ENCODE measurements around the gene BICRA. TPM values are rescaled to one million over a fixed set of nuclear protein-coding genes. Genes with fewer than 3 reads are reported as not detected.
"Not testable (repeated sequence)": the region's sequence is repeated elsewhere in the genome, so short reads cannot be mapped to it uniquely, and the experiment has no call there.

Gene BICRA
- total RNA-seq, 1 donor from 2014 or later = 55.5 TPM

- Mint-ChIP-seq H3K4me1 (ENCODE audit: low read depth, unreplicated experiment) (no peaks in the 10 kb centered on the region), H3K36me3 (ENCODE audit: unreplicated experiment) (no peaks in the 10 kb centered on the region), H3K9me3 (ENCODE audit: unreplicated experiment) (peaks cover 6% of the 10 kb centered on the region), H3K27me3 (ENCODE audit: unreplicated experiment) (peaks cover 11% of the 10 kb centered on the region), H3K4me3 (ENCODE audit: unreplicated experiment) (peak overlapping the region; percentile 46), H3K27ac (ENCODE audit: unreplicated experiment) (no peak overlapping the region)
- TF ChIP-seq CTCF (IDR thresholded peaks at IDR 0.05; ENCODE audit: partially characterized antibody, unreplicated experiment) = no peak
- DNase-seq = no peak
Measured at GRCh38 chr19:47742634-47743033, 133.7 kb downstream of the BICRA start.

- H3K36me3 Mint-ChIP-seq (ENCODE audit: unreplicated experiment) = peaks cover 4% of the 10 kb centered on the region
- peak; percentile 92 for DNase-seq
- peaks cover 3% of the 10 kb centered on the region for H3K9me3 Mint-ChIP-seq (ENCODE audit: unreplicated experiment)
- TF ChIP-seq CTCF (IDR thresholded peaks at IDR 0.05; ENCODE audit: partially characterized antibody, unreplicated experiment) = no peak
- H3K4me1 Mint-ChIP-seq (ENCODE audit: low read depth, unreplicated experiment) = no peaks in the 10 kb centered on the region
- H3K4me3 Mint-ChIP-seq (ENCODE audit: unreplicated experiment) = peak within 1 kb of the TSS; percentile 93
- peaks cover 11% of the 10 kb centered on the region for H3K27me3 Mint-ChIP-seq (ENCODE audit: unreplicated experiment)
- H3K27ac Mint-ChIP-seq (ENCODE audit: unreplicated experiment) = peak within 1 kb of the TSS; percentile 96
Measured at GRCh38 chr19:47745010-47745901, 136.3 kb downstream of the BICRA start, which contains the start of gene NOP53. NOP53 (plus strand) TSS chr19:47745546; CDS start chr19:47745560, 14 bp downstream.

- not testable (repeated sequence) for H3K27ac Mint-ChIP-seq (ENCODE audit: unreplicated experiment); H3K36me3 Mint-ChIP-seq (ENCODE audit: unreplicated experiment); H3K4me1 Mint-ChIP-seq (ENCODE audit: low read depth, unreplicated experiment); DNase-seq; H3K9me3 Mint-ChIP-seq (ENCODE audit: unreplicated experiment)
- peak overlapping the region; percentile 93 for H3K4me3 Mint-ChIP-seq (ENCODE audit: unreplicated experiment)
- H3K27me3 Mint-ChIP-seq (ENCODE audit: unreplicated experiment) = peaks cover 11% of the 10 kb centered on the region
Measured at GRCh38 chr19:47746129-47746528, 137.2 kb downstream of the BICRA start.

- Mint-ChIP-seq H3K27me3 (ENCODE audit: unreplicated experiment) (peaks cover 9% of the 10 kb centered on the region), H3K9me3 (ENCODE audit: unreplicated experiment) (peaks cover 3% of the 10 kb centered on the region), H3K27ac (ENCODE audit: unreplicated experiment) (peak overlapping the region; percentile 76), H3K36me3 (ENCODE audit: unreplicated experiment) (peaks cover 4% of the 10 kb centered on the region), H3K4me1 (ENCODE audit: low read depth, unreplicated experiment) (peaks cover 9% of the 10 kb centered on the region), H3K4me3 (ENCODE audit: unreplicated experiment) (no peak overlapping the region)
- no peak for TF ChIP-seq CTCF (IDR thresholded peaks at IDR 0.05; ENCODE audit: partially characterized antibody, unreplicated experiment)
- no peak for DNase-seq
Measured at GRCh38 chr19:47749326-47749725, 140.4 kb downstream of the BICRA start.

- H3K4me1 Mint-ChIP-seq (ENCODE audit: low read depth, unreplicated experiment) = peaks cover 9% of the 10 kb centered on the region
- TF ChIP-seq CTCF (IDR thresholded peaks at IDR 0.05; ENCODE audit: partially characterized antibody, unreplicated experiment) = no peak
- H3K27me3 Mint-ChIP-seq (ENCODE audit: unreplicated experiment) = peaks cover 3% of the 10 kb centered on the region
- H3K9me3 Mint-ChIP-seq (ENCODE audit: unreplicated experiment) = peaks cover 2% of the 10 kb centered on the region
- DNase-seq = no peak
- no peak overlapping the region for H3K4me3 Mint-ChIP-seq (ENCODE audit: unreplicated experiment)
- H3K27ac Mint-ChIP-seq (ENCODE audit: unreplicated experiment) = no peak overlapping the region
- H3K36me3 Mint-ChIP-seq (ENCODE audit: unreplicated experiment) = peaks cover 4% of the 10 kb centered on the region
Measured at GRCh38 chr19:47750752-47751151, 141.8 kb downstream of the BICRA start.
